HPDE6-E6E7 (cell line): ENCODE results near the gene RBM26.

Experiments
- DNase-seq: peaks from one replicate; pipeline ENCODE4 v3.0.0; 2011; ENCODE audit warnings: missing footprints; ENCODE audit errors: extremely low spot score

RBM26 gene, protein sequence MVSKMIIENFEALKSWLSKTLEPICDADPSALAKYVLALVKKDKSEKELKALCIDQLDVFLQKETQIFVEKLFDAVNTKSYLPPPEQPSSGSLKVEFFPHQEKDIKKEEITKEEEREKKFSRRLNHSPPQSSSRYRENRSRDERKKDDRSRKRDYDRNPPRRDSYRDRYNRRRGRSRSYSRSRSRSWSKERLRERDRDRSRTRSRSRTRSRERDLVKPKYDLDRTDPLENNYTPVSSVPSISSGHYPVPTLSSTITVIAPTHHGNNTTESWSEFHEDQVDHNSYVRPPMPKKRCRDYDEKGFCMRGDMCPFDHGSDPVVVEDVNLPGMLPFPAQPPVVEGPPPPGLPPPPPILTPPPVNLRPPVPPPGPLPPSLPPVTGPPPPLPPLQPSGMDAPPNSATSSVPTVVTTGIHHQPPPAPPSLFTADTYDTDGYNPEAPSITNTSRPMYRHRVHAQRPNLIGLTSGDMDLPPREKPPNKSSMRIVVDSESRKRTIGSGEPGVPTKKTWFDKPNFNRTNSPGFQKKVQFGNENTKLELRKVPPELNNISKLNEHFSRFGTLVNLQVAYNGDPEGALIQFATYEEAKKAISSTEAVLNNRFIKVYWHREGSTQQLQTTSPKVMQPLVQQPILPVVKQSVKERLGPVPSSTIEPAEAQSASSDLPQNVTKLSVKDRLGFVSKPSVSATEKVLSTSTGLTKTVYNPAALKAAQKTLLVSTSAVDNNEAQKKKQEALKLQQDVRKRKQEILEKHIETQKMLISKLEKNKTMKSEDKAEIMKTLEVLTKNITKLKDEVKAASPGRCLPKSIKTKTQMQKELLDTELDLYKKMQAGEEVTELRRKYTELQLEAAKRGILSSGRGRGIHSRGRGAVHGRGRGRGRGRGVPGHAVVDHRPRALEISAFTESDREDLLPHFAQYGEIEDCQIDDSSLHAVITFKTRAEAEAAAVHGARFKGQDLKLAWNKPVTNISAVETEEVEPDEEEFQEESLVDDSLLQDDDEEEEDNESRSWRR

GRCh38 chr13:79405831-79406596, at the start of gene RBM26:
Gene RBM26, minus strand, starts transcription at chr13:79406255. Its CDS starts 481 bp downstream, at chr13:79405774.
- DNase-seq, result peak; percentile 92

DNA sequence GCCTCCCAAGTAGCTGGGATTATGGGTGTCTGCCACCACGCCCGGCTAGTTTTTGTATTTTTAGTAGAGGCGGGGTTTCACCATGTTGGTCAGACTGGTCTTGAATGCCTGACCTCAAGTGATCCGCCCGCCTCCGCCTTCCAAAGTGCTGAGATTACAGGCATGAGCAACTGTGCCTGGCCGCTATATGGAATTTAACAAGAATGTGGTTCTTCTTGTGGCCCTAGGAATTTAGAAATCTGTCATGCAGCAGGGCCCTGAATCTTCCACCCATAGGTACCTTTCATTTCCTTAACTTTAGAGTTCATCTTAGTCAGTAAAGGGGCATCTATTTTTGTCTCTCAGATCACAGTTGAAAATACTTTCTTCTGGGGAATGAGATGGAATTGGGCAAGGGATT, 49.3 kb upstream of the RBM26 start:
- DNase-seq, result no peak

DNA sequence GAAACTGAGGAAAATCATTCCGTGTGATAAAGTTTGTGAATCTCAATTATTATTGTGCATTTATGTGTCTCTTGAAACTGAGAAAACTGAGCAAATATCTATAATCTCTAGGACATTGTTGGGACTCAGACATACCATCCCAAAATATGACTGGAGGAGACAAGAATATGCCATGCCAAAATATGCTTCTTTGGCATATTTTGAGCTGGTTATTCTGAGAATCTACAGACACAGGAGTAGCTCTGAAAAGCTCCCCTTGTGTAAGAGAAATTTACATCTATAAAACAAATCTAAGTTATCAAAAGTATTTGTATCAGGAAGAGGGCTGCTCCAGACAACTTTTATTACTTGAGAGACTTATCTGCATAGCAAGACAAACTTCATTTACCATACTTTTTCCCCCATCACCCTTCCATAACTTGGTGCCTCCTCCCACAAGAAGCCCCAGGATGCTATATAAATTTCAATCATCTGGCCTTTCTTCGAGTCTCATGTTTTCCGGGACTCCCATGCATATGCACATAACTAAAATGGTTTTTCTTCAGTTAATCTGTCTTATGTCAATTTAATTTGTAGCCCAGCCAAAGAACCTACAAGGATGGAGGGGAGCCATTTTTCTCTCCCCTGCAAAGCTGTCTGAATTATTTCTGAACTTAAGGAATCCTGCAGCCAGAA, 46.3 kb upstream of the RBM26 start:
- no peak for DNase-seq

DNA sequence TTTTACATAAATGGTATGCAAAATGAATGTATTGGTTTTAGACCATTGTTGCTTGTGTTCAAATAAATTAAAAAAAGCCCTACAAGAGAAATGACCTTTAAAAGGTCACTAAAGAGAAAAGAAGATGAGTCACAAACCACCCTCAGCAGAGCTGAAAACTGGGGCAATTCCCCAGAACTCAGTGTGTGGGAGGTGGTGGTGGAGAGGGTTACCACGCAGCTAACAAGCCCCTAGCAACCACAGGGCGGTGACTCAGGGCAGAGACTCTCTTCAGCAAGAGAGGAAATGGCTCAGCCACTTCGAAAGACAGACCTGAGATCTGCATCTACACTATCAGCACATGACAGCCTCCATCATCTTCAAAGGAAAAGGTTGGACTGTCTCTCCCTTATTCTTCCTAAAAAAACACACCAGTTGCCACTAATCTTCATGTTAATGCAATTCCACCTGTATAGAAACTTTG, 45.5 kb upstream of the RBM26 start:
- peak; percentile 60 for DNase-seq

- DNase-seq, result no peak
Observed at GRCh38 chr13:79450110-79450509, 44.1 kb upstream of the RBM26 start.

GRCh38 chr13:79448413-79448812, 42.4 kb upstream of the RBM26 start:
- no peak for DNase-seq

DNA sequence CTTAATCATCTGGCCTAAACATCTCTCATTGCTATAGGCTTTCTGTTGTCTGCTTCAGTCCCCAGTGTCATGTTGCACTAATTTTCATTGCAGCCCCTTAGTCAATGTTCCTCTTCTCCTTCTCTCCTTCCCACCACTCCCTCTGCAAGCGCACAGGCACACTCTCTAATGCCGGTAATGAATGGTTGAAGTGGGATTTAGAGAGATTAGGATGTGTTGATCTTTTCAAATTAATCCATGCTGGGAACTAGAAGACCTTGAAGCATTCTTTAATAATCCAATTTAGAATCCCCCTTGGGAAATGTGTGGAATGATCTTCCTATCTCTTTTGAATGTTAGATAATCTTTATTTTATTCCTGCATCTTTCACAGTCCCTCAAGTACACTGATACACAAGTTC, 41.7 kb upstream of the RBM26 start:
- DNase-seq, result no peak

DNA sequence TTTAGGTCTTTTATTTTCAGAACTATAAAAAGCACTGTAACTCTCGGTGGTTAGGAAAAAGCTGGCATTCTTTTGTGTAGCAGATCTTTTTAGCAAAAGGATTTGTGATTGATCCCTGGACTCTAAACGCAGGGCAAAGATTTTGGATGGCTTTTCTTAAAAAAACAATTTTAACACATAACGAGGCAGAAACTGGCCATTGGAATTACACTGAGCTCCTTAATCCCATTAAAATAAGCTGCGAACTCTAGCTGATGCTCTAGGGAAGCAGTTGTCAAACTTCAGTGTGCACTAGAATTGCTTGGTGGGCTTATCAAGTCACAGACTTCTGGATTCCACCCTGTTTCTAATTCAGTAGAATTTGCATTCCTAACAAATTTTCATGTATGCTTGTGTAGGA, 41.1 kb upstream of the RBM26 start:
- no peak for DNase-seq

GRCh38 chr13:79445968-79446645, 40.1 kb upstream of the RBM26 start:
- no peak for DNase-seq

DNA sequence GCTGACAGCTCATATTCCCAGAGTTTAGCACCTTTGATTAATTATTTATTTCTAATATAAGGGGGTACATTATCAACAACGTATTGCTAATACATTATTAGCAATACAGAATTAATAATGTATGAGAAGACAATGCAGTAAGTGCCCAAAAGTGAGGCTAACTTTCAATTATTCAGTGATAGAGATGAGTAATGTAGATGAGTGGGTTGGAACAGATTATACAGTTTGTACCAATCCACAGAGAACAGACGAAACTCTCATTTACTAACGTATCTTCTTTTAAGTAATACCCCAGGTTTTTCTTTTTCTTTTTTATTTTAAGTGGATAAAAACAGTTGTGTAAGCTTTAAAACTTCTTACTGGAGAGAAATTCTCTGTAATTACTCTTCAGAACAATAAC, 36.7 kb upstream of the RBM26 start:
- no peak for DNase-seq

DNA sequence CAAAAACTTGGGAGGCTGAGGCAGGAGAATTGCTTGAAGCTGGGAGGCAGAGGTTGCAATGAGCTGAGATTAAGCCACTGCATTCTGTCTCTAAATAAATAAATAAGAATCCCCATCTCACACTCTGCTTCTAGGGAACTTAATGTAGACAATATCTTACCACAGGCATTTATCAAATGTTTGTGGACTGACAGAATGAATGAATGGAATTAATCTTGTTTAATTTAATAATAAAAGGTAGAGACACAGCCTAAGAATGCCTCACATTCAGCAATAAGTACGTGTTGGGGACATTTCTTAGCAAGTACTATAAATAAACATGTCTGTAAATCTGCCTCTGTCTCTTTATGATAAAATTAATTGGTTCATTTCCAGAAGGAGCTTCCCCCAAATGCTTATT, 36.2 kb upstream of the RBM26 start:
- DNase-seq, result no peak

DNA sequence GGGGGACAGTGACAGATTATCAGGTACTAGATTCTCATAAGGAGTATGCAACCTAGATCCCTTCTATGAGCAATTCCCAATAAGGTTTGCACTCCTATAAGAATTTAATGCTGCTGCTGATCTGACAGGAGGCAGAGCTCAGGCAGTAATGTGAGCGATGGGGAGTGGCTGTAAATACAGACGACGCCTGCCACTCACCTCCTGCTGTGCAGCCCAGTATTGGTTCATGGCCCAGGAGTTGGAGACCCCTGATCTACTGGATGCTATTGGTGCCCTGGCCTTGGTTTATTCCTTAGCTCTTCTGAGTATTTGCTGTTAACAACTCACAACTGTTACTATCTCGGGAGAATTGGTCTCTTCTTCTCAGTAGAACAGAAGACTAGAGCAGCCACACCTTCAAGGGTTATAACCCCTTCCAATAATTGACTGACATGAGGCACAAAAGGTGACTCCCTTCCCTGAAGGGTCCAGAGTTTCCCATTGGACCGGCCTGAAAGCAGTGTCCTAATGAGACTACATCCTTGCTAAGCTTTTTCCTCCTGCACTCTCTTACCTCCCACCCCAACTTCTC, 35.0 kb upstream of the RBM26 start:
- no peak for DNase-seq

GRCh38 chr13:79439275-79439674, 33.2 kb upstream of the RBM26 start:
- DNase-seq, result no peak

DNA sequence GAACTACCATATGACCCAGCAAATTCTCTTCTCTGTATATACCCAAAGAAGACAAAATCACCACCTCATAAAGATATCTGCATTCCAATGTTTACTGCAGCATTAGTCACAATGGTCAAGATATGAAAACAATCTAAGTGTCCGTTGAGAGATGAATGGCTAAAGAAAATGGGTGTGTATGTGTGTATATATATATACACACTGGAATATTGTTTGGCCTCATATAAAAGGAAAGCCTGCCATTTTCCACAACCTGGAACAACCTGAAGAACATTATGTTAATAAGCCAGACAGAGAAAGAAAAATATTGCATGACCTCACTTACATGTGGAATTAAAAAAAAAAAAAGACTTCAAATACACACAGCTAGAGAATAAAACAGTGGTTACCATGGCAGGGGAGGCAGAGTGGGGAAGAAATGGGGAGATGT, 29.5 kb upstream of the RBM26 start:
- DNase-seq, result no peak

DNA sequence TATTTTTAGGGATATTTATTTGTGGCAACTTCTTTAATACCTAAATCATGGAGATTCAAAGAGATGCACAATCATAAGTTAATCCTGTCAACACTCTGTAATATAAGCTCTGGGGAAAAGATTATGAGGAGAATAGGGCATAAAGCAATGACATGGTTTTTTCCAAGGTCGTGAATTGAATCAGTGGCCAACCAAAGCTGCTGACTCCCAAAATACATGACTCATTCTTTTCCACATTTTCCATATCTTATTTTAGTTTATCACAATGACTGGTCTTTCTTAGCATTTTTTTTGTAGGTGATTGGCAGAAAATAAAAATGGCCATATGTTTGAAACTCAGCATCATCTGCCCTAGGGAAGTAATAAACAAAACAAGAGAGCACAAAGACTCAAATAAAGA, 28.5 kb upstream of the RBM26 start:
- DNase-seq, result no peak

- DNase-seq, result no peak
Observed at GRCh38 chr13:79432992-79433391, 26.9 kb upstream of the RBM26 start.

DNA sequence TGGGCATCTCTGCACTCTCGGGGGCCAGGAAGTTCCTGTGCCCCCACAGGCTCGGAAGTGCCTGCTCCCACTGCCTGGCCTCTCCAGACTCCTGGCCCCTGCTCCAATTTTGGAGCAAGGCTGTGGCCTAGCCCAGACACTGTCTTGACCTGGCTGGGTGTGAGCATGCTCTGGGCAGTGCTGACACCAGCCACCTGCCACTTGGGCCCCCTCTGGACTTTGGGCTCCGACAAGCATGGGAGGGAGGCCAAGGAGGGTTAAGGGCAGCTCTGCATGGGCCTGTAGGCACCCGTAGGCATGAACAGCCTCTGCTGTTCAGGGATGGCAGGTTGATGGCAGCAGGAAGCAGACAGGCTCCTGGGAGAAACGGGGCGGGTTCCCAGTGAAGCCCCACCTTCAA, 26.0 kb upstream of the RBM26 start:
- no peak for DNase-seq

DNA sequence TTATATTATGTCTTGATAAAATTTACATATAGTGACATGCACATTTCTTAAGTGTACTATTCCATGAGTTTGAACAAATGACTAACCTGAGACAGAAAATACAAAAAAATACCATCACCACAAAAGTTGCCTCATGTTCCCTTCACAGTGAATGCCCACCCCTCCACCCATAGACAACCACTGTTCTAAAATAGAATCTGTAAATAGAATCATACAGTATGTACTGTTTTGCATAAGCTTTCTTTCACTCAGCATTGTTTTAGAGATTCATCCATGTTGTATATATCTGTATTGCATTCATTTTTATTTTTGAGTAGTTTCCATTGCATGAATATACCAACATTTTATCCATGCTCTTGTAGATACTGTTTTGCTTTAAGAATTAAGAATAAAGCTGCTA, 23.3 kb upstream of the RBM26 start:
- DNase-seq, result no peak

DNA sequence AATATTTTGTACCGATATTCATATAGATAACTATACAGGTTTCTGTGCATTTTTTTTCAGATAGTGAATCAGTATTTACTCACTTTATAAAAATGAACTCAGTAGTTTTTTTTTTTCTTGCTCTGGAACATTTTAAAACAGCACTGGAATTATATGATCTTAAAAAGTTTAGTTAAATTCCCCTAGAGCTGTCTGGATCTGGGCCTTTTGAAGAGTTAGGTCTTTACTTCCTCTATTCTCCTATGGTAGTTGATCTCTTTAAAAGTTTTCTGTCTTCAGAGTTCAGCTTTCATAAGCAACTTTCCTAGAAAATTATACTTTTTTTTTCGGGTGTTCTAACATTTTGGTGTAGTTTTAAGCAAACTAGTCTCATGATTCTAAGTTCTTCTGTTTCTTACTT, 21.8 kb upstream of the RBM26 start:
- DNase-seq, result no peak

GRCh38 chr13:79427265-79427664, 21.2 kb upstream of the RBM26 start:
- DNase-seq, result no peak
